PC-3 (cell line): ENCODE measurements around the gene PPBP. TPM values are rescaled to one million over a fixed set of nuclear protein-coding genes. Genes with fewer than 3 reads are reported as not detected.

Experiments
- ATAC-seq: fragments of 200-7000 bp; cut with Tn5 transposase; 2 replicates; pipeline ENCODE4 v1.9.1; 2020; ENCODE audit warnings: mild to moderate bottlenecking, moderate library complexity
- BruUV-seq: library from RNA; stranded (reverse); fragments of 400-500 nt; replicated peaks from 2 replicates; lab custom pipeline; 2021; lab: Mats Ljungman, UMichigan
- CTCF ChIA-PET: fragments of 300-600 bp; sonication (Branson Sonifier 250); formaldehyde crosslinking; loops from one replicate; lab custom pipeline; 2022; ENCODE audit warnings: antibody characterized with exemption; lab: Charles Lee
- POLR2A ChIA-PET: fragments of 300-600 bp; sonication (Branson Sonifier 250); formaldehyde crosslinking; loops from one replicate; lab custom pipeline; 2022; ENCODE audit warnings: antibody characterized with exemption; ENCODE audit not compliant: unreplicated experiment; lab: Charles Lee
- DNase-seq: peaks from one replicate; pipeline ENCODE4 v3.0.0-alpha.2; 2015
- H2AFZ ChIP-seq: fragments of 300-600 bp; sonication (generic); 2 replicates; pipeline ENCODE4 v1.6.0; 2016; ENCODE audit warnings: antibody characterized with exemption, low read length
- H3F3A ChIP-seq: fragments of 300-600 bp; sonication (generic); one replicate; pipeline ENCODE4 v1.6.0; 2017; ENCODE audit warnings: antibody characterized with exemption, low read length, control low read depth, mild to moderate bottlenecking; ENCODE audit not compliant: unreplicated experiment
- H3K27ac ChIP-seq: fragments of 300-600 bp; sonication (generic); 2 replicates; pipeline ENCODE4 v1.5.1; 2016; ENCODE audit warnings: mild to moderate bottlenecking, low read length
- H3K27me3 ChIP-seq: fragments of 300-600 bp; sonication (generic); 2 replicates; pipeline ENCODE4 v1.6.1; 2016; ENCODE audit warnings: low read length, mixed read lengths
- H3K36me3 ChIP-seq: fragments of 300-600 bp; sonication (generic); 2 replicates; pipeline ENCODE4 v1.6.1; 2016; ENCODE audit warnings: low read depth, mixed run types, low read length, mixed read lengths
- H3K4me1 ChIP-seq: fragments of 300-600 bp; sonication (generic); 2 replicates; pipeline ENCODE4 v1.5.1; 2016; ENCODE audit warnings: low read length; ENCODE audit not compliant: insufficient read depth
- H3K4me2 ChIP-seq: fragments of 300-600 bp; sonication (generic); 2 replicates; pipeline ENCODE4 v1.6.0; 2016; ENCODE audit warnings: low read length
- H3K4me3 ChIP-seq: fragments of 300-600 bp; sonication (generic); 2 replicates; pipeline ENCODE4 v1.5.1; 2016; ENCODE audit warnings: mild to moderate bottlenecking, low read length, mixed read lengths
- H3K79me2 ChIP-seq: fragments of 300-600 bp; sonication (generic); 2 replicates; pipeline ENCODE4 v1.6.1; 2017; ENCODE audit warnings: low read length, mixed read lengths
- H3K9ac ChIP-seq: fragments of 300-600 bp; sonication (generic); 2 replicates; pipeline ENCODE4 v1.6.0; 2016; ENCODE audit warnings: mild to moderate bottlenecking, low read length
- H3K9me2 ChIP-seq: fragments of 300-600 bp; sonication (generic); replicated peaks from 2 replicates; pipeline ENCODE4 v1.6.1; 2016; ENCODE audit warnings: mixed run types, low read length, mixed read lengths
- H3K9me3 ChIP-seq: fragments of 300-600 bp; sonication (generic); 2 replicates; pipeline ENCODE4 v1.6.1; 2016; ENCODE audit warnings: low read length, mixed read lengths
- H4K20me1 ChIP-seq: fragments of 300-600 bp; sonication (generic); 2 replicates; pipeline ENCODE4 v1.6.1; 2016; ENCODE audit warnings: low read length, mixed read lengths
- EZH2 ChIP-seq: fragments of 300-600 bp; sonication (generic); IDR thresholded peaks from one replicate; pipeline ENCODE4 v1.6.1; 2017; ENCODE audit warnings: antibody characterized with exemption, mild to moderate bottlenecking, low read length; ENCODE audit not compliant: unreplicated experiment
- EZH2phosphoT487 ChIP-seq: fragments of 300-600 bp; sonication (generic); IDR thresholded peaks from 2 replicates; pipeline ENCODE4 v1.6.1; 2018; ENCODE audit warnings: mild to moderate bottlenecking, antibody characterized with exemption, low read length, borderline replicate concordance
- intact Hi-C: fragments of 100-400 bp; cut with micrococcal nuclease; formaldehyde crosslinking; loops from 2 replicates; pipeline ENCODE4 v1.9.0; 2023
- total RNA-seq: library from RNA; depleted of rRNA; stranded (reverse); fragments of >200 nt; gene quantifications from 2 replicates; pipeline ENCODE4 v1.2.3, GENCODE V29; 2014
- TF ChIP-seq, protein P1 (sequence below): fragments of 300-600 bp; sonication (generic); conservative IDR thresholded peaks from 2 replicates; pipeline ENCODE4 v1.5.1; 2017; ENCODE audit warnings: antibody characterized with exemption, low read depth, mild to moderate bottlenecking, low read length

PPBP gene
- total RNA-seq, 1 experiment from 2014 or later: not detected

DNA sequence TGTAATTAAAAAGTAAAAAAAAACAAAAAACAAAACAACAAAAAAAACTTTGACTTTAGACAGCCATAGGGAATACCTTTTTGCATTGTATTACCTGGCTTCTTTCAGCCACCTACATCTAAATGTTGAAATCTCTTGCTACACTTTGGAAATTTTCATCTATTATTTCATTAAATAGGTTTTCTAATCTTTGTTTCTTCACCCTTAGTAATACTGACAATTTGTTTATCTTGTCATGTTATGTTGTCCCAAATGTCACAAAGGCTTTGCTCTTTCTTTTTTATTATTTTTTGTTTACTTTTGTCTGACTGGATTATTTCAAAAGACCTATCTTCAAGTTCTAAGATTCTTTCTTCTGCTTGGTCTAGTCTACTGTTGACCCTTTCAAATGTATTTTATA lies 13.6 kb downstream of the PPBP start:
- intact Hi-C loops: no loop called here
- H3K79me2 ChIP-seq: no peaks in the 10 kb centered on the region
- BruUV-seq: no TSS peak
- H3K9me3 ChIP-seq: no peaks in the 10 kb centered on the region
- H3K9ac ChIP-seq: no peak overlapping the region
- POLR2A ChIA-PET: no interaction called here
- no peak for TF ChIP-seq EZH2
- no peak for TF ChIP-seq EZH2phosphoT487
- H3K4me3 ChIP-seq: no peak overlapping the region
- no peak overlapping the region for H2AFZ ChIP-seq
- CTCF ChIA-PET: no interaction called here
- H3K27ac ChIP-seq: no peak overlapping the region
- no peak overlapping the region for H3K4me2 ChIP-seq
- DNase-seq (no peak), ATAC-seq (no peak)
- H4K20me1 ChIP-seq: no peaks in the 10 kb centered on the region
- no peaks in the 10 kb centered on the region for H3K27me3 ChIP-seq
- H3F3A ChIP-seq: no peaks in the 10 kb centered on the region
- no peaks in the 10 kb centered on the region for H3K9me2 ChIP-seq
- H3K36me3 ChIP-seq: no peaks in the 10 kb centered on the region
- H3K4me1 ChIP-seq: peaks cover 14% of the 10 kb centered on the region

DNA sequence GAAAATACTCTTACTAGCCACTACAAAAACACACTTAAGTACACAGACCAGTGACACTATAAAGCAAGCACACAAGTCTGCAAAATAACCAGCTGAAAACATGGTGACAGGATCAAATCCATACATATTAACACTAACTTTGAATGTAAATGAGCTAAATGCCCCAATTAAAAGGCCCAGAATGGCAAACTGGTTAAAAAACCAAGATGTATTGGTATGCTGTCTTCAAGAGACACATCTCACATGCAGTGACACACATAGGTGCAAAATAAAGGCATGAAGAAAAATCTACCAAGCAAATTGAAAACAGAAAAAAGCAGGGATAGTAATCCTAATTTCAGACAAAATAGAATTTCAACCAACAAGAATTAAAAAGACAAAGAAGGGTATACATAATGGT lies 17.0 kb downstream of the PPBP start:
- intact Hi-C loops: no loop called here
- no peaks in the 10 kb centered on the region for H3K9me3 ChIP-seq
- no peaks in the 10 kb centered on the region for H3K27me3 ChIP-seq
- no peak overlapping the region for H3K27ac ChIP-seq
- DNase-seq (no peak), ATAC-seq (no peak)
- no TSS peak for BruUV-seq
- H3K4me3 ChIP-seq: no peak overlapping the region
- no peak overlapping the region for H3K9ac ChIP-seq
- TF ChIP-seq, protein P1, sequence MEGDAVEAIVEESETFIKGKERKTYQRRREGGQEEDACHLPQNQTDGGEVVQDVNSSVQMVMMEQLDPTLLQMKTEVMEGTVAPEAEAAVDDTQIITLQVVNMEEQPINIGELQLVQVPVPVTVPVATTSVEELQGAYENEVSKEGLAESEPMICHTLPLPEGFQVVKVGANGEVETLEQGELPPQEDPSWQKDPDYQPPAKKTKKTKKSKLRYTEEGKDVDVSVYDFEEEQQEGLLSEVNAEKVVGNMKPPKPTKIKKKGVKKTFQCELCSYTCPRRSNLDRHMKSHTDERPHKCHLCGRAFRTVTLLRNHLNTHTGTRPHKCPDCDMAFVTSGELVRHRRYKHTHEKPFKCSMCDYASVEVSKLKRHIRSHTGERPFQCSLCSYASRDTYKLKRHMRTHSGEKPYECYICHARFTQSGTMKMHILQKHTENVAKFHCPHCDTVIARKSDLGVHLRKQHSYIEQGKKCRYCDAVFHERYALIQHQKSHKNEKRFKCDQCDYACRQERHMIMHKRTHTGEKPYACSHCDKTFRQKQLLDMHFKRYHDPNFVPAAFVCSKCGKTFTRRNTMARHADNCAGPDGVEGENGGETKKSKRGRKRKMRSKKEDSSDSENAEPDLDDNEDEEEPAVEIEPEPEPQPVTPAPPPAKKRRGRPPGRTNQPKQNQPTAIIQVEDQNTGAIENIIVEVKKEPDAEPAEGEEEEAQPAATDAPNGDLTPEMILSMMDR: no peak
- TF ChIP-seq EZH2phosphoT487 (no peak), EZH2 (no peak)
- ChIA-PET POLR2A (no interaction called here), CTCF (no interaction called here)
- no peaks in the 10 kb centered on the region for H4K20me1 ChIP-seq
- H3K4me2 ChIP-seq: no peak overlapping the region
- no peaks in the 10 kb centered on the region for H3K9me2 ChIP-seq
- no peak overlapping the region for H2AFZ ChIP-seq
- no peaks in the 10 kb centered on the region for H3K4me1 ChIP-seq
- no peaks in the 10 kb centered on the region for H3K36me3 ChIP-seq
- no peaks in the 10 kb centered on the region for H3K79me2 ChIP-seq
- no peaks in the 10 kb centered on the region for H3F3A ChIP-seq

DNA sequence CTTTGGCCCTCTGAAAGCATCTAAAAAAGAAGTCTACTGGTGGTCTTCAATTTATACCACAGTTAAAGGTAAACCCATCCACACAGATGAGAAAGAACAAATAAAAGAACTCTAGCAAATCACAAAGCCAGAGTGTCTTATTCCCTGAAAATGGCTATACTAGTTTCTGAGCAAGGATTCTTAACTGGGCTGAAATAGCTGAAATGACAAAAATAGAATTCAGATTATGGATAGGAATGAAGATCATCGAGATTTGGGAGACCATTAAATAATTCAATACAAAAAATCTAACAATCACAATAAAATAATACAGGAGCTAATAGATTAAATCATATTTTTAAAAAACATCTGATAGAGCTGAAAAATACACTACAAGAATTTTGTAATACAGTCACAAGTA lies 18.0 kb downstream of the PPBP start:
- Histone ChIP-seq H3K4me2 (no peak overlapping the region), H3K27ac (no peak overlapping the region), H3K36me3 (no peaks in the 10 kb centered on the region), H3K27me3 (no peaks in the 10 kb centered on the region), H3K9me3 (no peaks in the 10 kb centered on the region), H3K4me3 (no peak overlapping the region), H3K9me2 (no peaks in the 10 kb centered on the region), H3K4me1 (no peaks in the 10 kb centered on the region), H2AFZ (no peak overlapping the region), H4K20me1 (no peaks in the 10 kb centered on the region), H3K9ac (no peak overlapping the region), H3K79me2 (no peaks in the 10 kb centered on the region), H3F3A (no peaks in the 10 kb centered on the region)
- POLR2A ChIA-PET: no interaction called here
- no peak for ATAC-seq
- CTCF ChIA-PET: no interaction called here
- BruUV-seq: no TSS peak
- no peak for DNase-seq
- intact Hi-C loops: no loop called here
- TF ChIP-seq EZH2phosphoT487: no peak
- no peak for TF ChIP-seq EZH2
- TF ChIP-seq, protein P1: no peak
